Fibroblast of skin of right biceps (primary cell): ENCODE measurements around the gene AHCTF1.

ENCODE experiments used
- DNase-seq: peaks from one replicate; pipeline ENCODE4 v3.0.0-alpha.2; 2013

The AHCTF1 gene, protein sequence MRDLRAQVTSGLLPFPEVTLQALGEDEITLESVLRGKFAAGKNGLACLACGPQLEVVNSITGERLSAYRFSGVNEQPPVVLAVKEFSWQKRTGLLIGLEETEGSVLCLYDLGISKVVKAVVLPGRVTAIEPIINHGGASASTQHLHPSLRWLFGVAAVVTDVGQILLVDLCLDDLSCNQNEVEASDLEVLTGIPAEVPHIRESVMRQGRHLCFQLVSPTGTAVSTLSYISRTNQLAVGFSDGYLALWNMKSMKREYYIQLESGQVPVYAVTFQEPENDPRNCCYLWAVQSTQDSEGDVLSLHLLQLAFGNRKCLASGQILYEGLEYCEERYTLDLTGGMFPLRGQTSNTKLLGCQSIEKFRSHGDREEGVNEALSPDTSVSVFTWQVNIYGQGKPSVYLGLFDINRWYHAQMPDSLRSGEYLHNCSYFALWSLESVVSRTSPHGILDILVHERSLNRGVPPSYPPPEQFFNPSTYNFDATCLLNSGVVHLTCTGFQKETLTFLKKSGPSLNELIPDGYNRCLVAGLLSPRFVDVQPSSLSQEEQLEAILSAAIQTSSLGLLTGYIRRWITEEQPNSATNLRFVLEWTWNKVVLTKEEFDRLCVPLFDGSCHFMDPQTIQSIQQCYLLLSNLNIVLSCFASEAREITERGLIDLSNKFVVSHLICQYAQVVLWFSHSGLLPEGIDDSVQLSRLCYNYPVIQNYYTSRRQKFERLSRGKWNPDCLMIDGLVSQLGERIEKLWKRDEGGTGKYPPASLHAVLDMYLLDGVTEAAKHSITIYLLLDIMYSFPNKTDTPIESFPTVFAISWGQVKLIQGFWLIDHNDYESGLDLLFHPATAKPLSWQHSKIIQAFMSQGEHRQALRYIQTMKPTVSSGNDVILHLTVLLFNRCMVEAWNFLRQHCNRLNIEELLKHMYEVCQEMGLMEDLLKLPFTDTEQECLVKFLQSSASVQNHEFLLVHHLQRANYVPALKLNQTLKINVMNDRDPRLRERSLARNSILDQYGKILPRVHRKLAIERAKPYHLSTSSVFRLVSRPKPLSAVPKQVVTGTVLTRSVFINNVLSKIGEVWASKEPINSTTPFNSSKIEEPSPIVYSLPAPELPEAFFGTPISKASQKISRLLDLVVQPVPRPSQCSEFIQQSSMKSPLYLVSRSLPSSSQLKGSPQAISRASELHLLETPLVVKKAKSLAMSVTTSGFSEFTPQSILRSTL (N-terminal part only)

DNA sequence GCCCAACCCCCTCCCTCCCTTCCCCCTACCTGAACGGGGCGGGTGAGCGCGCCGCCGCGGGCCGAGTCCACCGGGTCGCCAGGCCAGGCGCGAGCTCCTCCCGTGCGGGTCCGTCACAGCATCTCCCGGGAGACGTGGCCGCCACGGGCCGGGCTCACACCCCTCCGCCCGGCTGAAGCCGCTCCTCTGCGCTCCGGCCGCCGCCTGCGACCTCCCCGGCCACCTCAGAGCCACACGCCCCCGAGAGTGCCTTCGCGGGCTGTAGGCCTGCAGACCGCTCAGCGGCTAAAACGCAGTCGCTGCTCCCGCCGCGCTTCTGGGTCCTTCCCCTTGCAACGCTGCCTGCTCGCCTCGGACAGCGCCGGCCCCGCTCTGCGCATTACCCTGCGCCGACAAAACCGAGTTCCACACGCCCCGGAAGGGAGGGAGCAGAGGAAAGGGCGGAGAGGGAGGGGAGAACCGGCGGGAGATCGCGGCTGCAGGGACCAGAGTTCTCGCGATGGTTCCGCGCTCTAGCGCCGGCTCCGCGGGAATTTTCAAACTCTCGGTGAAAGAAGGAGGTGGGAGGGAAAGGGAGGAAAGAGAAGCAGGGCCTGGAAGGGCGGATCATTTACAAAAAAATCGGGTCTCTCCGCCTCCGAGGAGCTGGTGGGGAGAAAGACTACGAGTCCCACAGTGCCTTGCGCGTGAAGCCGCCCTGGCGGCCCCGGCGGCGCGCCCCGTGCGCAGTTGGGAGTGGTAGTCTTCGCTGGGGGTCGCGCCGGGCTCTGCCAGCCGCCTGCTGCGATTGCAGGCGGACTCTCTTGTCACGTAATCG, at the start of gene AHCTF1:
AHCTF1 (minus strand) TSS at position 400 of the 817 bp plus-strand sequence. CDS start 13,578 bp downstream, outside the sequence.
- peak; percentile 99 for DNase-seq

- no peak for DNase-seq
Measured at GRCh38 chr1:246978785-246979184, 47.0 kb upstream of the AHCTF1 start.

GRCh38 chr1:246978281-246978680, 46.5 kb upstream of the AHCTF1 start:
- DNase-seq, result no peak

DNA sequence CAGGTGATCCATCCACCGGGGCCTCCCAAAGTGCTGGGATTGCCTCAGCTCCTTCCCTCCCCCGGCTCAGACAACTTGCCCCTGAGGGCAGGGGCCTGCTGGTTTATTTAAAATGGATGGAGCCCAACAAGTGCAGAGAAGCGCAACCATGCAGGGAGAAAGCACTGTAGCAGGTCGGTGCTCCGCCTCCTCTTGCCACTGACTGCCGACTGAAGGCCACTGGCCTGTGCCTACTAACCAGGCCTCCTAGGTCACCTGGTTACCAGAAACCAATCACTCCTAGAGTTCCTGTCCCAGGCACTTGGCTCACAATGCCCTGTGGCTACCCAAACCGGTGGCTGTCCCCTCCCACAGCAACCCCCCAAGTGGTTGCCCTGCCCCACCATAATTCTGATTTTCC, 40.2 kb upstream of the AHCTF1 start:
- no peak for DNase-seq

DNA sequence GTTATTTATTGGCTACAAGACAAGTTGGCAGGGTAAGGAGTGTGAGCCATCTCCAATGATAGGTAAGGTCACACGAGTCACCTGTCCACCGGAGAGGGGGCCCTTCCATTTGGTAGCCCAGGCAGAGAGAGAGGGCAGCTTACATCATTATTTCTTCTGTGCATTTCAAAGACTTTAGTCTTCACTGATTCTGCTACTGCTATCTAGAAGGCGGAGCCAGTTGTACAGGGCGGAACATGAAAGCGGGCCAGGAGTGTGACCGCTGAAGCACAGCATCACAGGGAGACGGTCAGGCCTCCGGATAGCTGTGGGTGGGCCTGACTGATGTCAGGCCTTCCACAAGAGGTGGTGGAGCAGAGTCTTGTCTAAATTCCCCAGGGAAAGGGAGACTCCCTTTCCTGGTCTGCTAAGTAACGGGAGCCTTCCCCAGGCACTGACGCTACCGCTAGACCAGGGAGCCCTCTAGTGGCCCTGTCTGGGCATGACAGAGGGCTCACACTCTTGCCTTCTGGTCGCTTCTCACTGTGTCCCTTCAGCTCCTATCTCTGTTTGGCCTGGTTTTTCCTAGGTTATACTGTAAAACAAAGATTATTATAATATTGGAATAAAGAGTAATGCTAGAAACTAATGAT, 39.5 kb upstream of the AHCTF1 start:
- peak; percentile 17 for DNase-seq

GRCh38 chr1:246969621-246970020, 37.9 kb upstream of the AHCTF1 start:
- DNase-seq, result no peak

GRCh38 chr1:246966502-246966901, 34.8 kb upstream of the AHCTF1 start:
- no peak for DNase-seq

DNA sequence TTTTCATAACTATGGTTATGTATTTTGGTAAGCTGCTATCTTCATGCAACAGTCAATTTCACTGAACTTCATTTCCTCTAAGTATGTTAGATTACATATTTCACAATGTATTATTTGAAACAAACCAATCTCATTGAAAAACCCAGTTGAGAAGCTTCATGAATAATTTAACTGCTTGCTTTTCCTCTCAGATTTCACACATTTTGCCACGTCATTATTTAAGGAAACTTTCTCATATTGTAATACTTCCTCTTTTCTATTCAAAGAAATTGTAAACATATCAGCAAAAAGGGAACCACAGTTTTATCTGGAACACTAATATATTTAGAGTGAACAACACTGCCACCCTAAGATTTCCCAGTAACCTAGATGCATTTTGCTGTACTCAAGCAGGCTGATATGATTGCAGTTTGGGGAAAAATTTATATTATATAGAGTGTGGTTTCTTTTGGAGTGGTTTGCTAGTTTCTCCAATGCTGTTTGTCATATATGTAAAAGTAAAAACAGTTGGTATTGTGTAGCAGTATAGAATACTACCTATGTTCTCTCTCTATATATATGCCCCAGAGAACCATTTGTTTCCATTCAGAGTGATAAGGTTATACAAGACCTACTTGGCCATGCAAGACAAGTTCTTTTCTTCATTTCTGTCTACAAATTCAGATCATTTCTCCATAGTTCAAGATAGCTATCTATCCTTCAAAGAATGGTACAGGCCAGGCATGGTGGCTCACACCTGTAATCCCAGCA, 28.4 kb upstream of the AHCTF1 start:
- DNase-seq, result no peak

- no peak for DNase-seq
Measured at GRCh38 chr1:246954126-246954525, 22.4 kb upstream of the AHCTF1 start.

- no peak for DNase-seq
Measured at GRCh38 chr1:246951413-246951812, 19.7 kb upstream of the AHCTF1 start.

DNA sequence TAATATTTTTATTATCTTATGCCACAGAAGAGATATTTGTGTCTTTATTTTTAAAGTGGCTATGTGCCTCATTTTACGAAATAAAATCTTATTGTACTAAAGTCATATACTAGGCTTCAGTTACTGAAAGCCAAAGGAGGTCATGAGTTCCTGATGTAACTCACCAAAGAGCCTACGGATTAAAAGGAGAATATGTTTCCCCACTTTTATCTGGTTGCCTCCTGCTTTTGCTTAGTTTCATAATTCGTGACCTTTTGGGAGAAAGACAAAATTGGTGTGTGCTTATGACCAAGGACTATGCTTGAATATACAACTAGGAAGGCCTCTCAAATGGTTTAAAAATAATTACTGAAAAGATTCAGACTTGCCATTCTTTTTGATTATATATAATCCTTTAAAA, 18.2 kb upstream of the AHCTF1 start:
- no peak for DNase-seq

- no peak for DNase-seq
Measured at GRCh38 chr1:246947255-246947654, 15.5 kb upstream of the AHCTF1 start.

DNA sequence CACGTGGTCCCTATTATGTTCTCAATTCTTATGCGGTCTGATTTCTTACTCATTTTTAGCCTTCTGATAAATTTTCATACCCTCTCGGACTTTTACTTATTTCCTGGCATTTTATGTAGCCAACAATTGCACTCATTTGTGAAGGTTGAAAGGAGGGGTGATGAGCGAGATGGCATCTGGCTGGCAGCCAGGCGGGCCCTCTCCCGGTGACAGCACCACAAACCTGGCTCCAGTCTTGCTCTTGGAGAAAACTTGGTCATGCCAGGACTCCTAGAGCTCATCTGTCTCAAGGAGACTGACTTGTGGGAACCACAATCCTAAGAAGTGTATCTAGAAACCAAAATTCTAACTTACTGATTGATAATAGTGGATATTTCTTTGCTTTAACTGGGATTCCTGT, 14.6 kb upstream of the AHCTF1 start:
- no peak for DNase-seq

- no peak for DNase-seq
Measured at GRCh38 chr1:246934765-246935164, 3.0 kb upstream of the AHCTF1 start.

GRCh38 chr1:246933893-246934292, 2.1 kb upstream of the AHCTF1 start:
- DNase-seq, result no peak

GRCh38 chr1:246932366-246932700, 585 bp upstream of the AHCTF1 start:
- DNase-seq, result no peak

- peak; percentile 57 for DNase-seq
Measured at GRCh38 chr1:246930830-246931548, 759 bp downstream of the AHCTF1 start.

DNA sequence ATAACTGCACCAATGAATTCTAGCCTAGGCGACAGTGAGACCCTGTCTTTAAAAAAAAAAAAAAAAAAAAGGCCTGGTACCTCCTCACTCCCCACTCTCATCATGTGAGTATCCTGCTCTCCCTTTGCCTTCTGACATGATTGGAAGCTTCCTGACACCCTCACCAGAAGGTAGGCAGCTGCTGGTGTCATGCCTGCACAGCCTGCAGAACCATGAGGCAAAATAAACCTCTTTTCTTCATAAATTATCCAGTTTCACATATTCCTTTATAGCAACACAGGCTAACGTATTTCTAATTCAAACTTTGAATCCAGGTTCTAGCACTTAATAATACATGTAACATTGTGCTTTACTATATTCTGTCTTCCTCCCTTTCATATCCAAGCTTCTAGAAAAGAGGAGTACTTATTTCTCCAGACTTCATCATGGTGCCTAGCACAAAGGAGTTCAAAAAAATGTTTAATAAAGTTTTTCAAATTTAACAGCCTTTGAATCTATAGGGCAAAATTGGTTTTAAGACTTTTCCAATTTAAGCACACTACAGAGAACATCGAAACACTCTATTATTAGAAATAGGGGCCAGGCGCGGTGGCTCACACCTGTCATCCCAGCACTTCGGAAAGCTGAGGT, 5.6 kb downstream of the AHCTF1 start:
- no peak for DNase-seq

GRCh38 chr1:246923900-246924299, 7.8 kb downstream of the AHCTF1 start:
- DNase-seq, result no peak

DNA sequence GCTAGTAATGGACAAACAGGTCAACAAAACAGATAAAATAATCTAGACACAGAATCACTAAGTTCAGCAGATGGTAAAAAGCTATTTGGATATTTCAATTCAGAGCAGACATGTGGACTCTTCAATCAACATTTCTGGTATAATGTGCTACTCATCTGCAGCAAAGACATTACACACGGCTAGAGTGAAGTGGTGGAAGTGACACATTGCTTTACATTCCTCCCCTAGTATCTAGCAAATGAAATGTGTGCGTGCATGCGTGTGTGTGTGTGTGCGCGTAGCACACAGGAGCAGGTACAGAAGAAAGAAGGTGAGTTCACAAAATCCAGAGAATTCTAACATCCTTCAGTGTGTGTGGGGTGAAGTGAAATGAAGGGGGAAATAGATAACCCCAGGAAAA, 8.3 kb downstream of the AHCTF1 start:
- DNase-seq, result peak; percentile 40
